NT2/D1 (cell line): ENCODE data around the gene DNAH1.

Experiments used
- DNase-seq: peaks from one replicate; pipeline ENCODE4 v3.0.0-alpha.2; 2011; ENCODE audit warnings: low read depth, low spot score
- H3K27me3 ChIP-seq: 2 replicates; pipeline ENCODE4 v1.6.0; 2011; ENCODE audit warnings: mild to moderate bottlenecking; ENCODE audit not compliant: insufficient read length, insufficient read depth
- H3K36me3 ChIP-seq: 2 replicates; pipeline ENCODE4 v1.6.1; 2011; ENCODE audit warnings: mild to moderate bottlenecking, low read length, mixed read lengths; ENCODE audit not compliant: insufficient read depth, insufficient read length
- H3K4me1 ChIP-seq: 2 replicates; pipeline ENCODE4 v1.5.1; 2011; ENCODE audit not compliant: insufficient read depth, insufficient read length
- H3K4me3 ChIP-seq: 2 replicates; pipeline ENCODE4 v1.5.1; 2011; ENCODE audit warnings: low read depth; ENCODE audit not compliant: insufficient read length
- H3K9ac ChIP-seq: 2 replicates; pipeline ENCODE4 v1.6.0; 2011; ENCODE audit warnings: low read depth; ENCODE audit not compliant: insufficient read length
- H3K9me3 ChIP-seq: 2 replicates; pipeline ENCODE4 v1.5.1; 2011; ENCODE audit warnings: mild to moderate bottlenecking, low read length; ENCODE audit not compliant: insufficient read depth
- SUZ12 ChIP-seq: IDR thresholded peaks from 2 replicates; pipeline ENCODE4 v1.6.1; 2011; ENCODE audit not compliant: insufficient read length, insufficient read depth; ENCODE audit errors: extremely low read depth
- YY1 ChIP-seq: IDR thresholded peaks from 2 replicates; pipeline ENCODE4 v1.6.1; 2011; ENCODE audit not compliant: insufficient read length, insufficient read depth
- ZNF274 ChIP-seq: IDR thresholded peaks from 2 replicates; pipeline ENCODE4 v1.6.1; 2011; ENCODE audit warnings: mild to moderate bottlenecking, low read depth, low read length

Gene DNAH1

DNA sequence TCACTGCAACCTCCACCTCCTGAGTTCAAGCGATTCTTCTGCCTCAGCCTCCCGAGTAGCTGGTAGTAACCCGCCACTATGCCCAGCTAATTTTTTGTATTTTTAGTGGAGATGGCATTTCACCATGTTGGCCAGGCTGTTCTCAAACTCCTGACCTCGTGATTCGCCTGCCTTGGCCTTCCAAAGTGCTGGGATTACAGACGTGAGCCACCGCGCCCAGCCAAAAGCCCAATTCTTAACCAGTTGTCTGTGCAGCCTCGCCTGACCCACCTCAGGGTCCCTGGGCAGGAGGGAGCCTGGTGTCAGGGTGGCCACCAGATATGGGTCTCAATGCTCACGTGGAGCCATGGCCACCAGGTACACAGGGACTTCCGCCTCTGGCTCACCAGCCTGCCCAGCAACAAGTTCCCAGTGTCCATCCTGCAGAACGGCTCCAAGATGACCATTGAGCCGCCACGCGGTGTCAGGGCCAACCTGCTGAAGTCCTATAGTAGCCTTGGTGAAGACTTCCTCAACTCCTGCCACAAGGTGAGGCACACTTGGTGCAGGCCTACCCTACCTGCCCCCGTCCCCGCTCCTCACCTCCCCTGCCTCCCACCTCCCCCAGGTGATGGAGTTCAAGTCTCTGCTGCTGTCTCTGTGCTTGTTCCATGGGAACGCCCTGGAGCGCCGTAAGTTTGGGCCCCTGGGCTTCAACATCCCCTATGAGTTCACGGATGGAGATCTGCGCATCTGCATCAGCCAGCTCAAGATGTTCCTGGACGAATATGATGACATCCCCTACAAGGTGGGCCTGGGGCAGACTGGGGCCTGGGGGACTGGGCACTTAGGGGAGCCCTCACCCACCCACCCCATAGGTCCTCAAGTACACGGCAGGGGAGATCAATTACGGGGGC, 80.1 kb downstream of the DNAH1 start:
- Histone ChIP-seq H3K36me3 (peaks cover 29% of the 10 kb centered on the region), H3K9ac (no peak overlapping the region)

DNA sequence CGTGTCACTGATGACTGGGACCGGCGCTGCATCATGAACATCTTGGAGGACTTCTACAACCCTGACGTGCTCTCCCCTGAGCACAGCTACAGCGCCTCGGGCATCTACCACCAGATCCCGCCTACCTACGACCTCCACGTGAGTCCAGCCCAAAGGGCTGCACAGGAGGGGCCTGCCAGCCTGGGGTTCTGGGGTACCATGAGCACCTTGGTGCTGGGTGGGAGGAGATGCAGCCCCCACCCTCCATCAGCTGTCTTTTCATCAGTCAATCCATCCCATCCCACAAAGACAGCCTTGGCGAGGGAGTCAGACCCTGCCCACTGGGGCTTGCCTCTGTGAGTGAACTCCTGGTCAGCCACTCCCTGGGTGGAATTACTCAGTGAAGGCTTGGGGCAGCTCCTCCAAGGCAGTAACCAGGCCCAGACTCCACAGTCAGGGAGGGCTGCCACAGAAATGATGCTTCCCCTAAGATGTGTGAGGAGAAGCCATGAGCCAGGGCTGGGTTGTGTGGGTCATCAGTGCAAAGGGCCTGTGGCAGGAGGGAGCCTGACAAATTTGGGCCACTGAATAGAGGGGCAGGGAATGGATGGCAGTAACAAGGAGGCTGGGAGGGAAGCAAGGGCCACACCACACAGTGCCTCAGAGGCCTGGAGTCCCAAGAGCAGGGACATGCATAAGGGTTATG, 80.9 kb downstream of the DNAH1 start:
- TF ChIP-seq ZNF274 (no peak), SUZ12 (no peak), YY1 (no peak)
- no peaks in the 10 kb centered on the region for H3K27me3 ChIP-seq
- H3K4me1 ChIP-seq = no peaks in the 10 kb centered on the region
- DNase-seq = no peak
- peaks cover 35% of the 10 kb centered on the region for H3K36me3 ChIP-seq
- H3K4me3 ChIP-seq = no peak overlapping the region
- H3K9me3 ChIP-seq = no peaks in the 10 kb centered on the region
- H3K9ac ChIP-seq = no peak overlapping the region

More for the DNA sequence above, 80.1 kb downstream of the DNAH1 start:
- DNase-seq = no peak
- Histone ChIP-seq H3K4me3 (no peak overlapping the region), H3K4me1 (no peaks in the 10 kb centered on the region), H3K9me3 (no peaks in the 10 kb centered on the region), H3K27me3 (no peaks in the 10 kb centered on the region)
- TF ChIP-seq YY1 (no peak), SUZ12 (no peak), ZNF274 (no peak)

DNA sequence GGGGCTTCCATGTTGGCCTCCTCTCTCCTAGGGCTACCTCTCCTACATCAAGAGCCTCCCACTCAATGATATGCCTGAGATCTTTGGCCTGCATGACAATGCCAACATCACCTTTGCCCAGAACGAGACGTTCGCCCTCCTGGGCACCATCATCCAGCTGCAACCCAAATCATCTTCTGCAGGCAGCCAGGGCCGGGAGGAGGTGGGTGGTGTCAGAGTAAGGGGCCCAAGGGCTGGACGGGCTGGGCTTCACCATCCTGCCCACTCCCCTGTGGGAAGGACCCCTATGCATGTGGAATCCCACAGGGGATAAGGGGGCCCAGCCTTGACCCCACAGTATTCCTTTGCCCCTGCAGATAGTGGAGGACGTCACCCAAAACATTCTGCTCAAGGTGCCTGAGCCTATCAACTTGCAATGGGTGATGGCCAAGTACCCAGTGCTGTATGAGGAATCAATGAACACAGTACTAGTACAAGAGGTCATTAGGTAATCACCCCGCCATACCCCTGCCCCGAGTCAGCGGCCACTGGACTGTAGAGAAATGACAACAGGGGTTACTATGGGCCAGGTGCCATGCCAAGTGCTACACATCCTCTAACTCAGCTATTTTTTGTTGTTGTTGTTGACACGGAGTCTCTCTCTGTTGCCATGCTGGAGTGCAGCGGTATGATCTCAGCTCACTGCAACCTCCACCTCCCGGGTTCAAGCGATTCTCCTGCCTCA, 81.7 kb downstream of the DNAH1 start:
- H3K4me3 ChIP-seq = no peak overlapping the region
- no peak overlapping the region for H3K9ac ChIP-seq
- no peaks in the 10 kb centered on the region for H3K27me3 ChIP-seq
- no peak for DNase-seq
- TF ChIP-seq YY1 = no peak
- TF ChIP-seq ZNF274 = no peak
- no peak for TF ChIP-seq SUZ12
- H3K4me1 ChIP-seq = no peaks in the 10 kb centered on the region
- no peaks in the 10 kb centered on the region for H3K9me3 ChIP-seq
- peaks cover 43% of the 10 kb centered on the region for H3K36me3 ChIP-seq

DNA sequence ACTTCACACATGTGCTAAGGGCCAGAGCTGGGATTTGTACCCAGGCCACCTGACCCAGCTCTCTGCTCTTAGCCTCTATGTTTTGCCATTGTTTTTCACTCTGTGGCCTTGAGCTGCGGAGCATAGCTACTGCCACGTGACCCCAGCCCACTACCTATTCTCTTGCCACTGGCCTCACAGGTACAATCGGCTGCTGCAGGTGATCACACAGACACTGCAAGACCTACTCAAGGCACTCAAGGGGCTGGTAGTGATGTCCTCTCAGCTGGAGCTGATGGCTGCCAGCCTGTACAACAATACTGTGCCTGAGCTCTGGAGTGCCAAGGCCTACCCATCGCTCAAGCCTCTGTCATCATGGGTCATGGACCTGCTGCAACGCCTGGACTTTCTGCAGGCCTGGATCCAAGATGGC, 82.6 kb downstream of the DNAH1 start:
- Histone ChIP-seq H3K4me3 (no peak overlapping the region), H3K36me3 (peaks cover 49% of the 10 kb centered on the region), H3K9ac (no peak overlapping the region), H3K4me1 (no peaks in the 10 kb centered on the region), H3K9me3 (no peaks in the 10 kb centered on the region), H3K27me3 (no peaks in the 10 kb centered on the region)
- TF ChIP-seq SUZ12 (no peak), YY1 (no peak), ZNF274 (no peak)
- no peak for DNase-seq

DNA sequence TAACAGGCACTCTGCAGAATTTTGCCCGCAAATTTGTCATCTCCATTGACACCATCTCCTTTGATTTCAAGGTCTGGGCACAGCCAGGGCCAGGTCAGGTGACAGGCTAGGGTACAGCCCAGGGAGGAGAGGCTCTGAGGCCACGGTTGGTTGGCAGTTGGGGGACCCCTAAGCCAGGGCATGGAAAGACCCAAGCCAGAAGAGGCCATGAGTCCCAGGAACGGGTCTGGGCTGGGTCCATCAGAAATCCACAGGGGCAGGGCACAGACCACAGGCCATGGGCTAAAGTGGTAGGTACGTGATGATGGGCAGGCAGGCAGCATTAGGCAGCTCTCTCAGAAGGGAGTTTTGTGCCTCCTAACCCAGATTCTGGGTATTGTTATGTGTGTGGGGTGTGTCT, 83.0 kb downstream of the DNAH1 start:
- peaks cover 53% of the 10 kb centered on the region for H3K36me3 ChIP-seq
- H3K4me1 ChIP-seq = no peaks in the 10 kb centered on the region
- TF ChIP-seq SUZ12 (no peak), YY1 (no peak), ZNF274 (no peak)
- no peak overlapping the region for H3K9ac ChIP-seq
- no peaks in the 10 kb centered on the region for H3K9me3 ChIP-seq
- no peaks in the 10 kb centered on the region for H3K27me3 ChIP-seq
- DNase-seq = no peak
- no peak overlapping the region for H3K4me3 ChIP-seq

DNA sequence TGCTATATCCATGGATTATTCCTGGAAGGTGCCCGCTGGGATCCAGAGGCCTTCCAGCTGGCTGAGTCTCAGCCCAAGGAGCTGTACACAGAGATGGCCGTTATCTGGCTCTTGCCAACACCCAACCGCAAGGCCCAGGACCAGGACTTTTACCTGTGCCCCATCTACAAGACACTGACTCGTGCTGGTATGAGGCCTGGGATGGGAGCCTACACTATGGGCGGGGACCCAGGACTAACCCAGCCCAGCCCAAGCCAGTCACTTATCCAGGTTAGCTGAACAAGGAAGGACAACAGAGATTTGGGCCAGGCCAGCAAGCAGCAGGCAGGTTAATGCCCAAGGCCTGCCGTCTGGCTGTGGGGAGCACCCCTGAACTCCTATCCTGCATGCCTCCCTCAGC, 83.5 kb downstream of the DNAH1 start:
- no peaks in the 10 kb centered on the region for H3K9me3 ChIP-seq
- DNase-seq = no peak
- H3K4me3 ChIP-seq = no peak overlapping the region
- H3K27me3 ChIP-seq = no peaks in the 10 kb centered on the region
- H3K4me1 ChIP-seq = no peaks in the 10 kb centered on the region
- peaks cover 58% of the 10 kb centered on the region for H3K36me3 ChIP-seq
- no peak overlapping the region for H3K9ac ChIP-seq
- TF ChIP-seq ZNF274 (no peak), SUZ12 (no peak), YY1 (no peak)

DNA sequence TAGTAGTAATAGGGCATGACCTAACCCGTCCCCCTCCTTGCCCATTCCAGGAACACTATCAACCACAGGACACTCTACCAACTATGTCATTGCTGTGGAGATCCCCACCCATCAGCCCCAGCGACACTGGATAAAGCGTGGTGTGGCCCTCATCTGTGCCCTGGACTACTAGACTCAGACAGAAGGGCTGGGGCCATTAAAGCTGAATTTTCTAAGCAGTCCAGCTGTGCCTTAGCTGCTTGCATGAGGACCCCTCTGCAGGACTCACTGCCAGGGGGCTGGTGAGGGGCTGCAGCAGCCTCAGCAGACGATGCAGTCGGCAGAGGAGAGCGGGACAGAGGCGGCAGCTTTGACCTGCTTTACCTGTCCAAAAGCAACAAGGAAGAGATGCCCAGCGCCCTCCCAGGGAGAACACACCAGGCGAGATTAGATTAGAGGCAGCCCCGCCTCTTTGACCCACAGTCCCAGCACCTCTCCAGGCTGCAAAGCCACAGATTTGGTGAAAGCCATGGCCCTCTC, 84.2 kb downstream of the DNAH1 start:
- H3K9me3 ChIP-seq = no peaks in the 10 kb centered on the region
- H3K4me1 ChIP-seq = no peaks in the 10 kb centered on the region
- no peak overlapping the region for H3K4me3 ChIP-seq
- TF ChIP-seq ZNF274 = no peak
- TF ChIP-seq YY1 = no peak
- TF ChIP-seq SUZ12 = no peak
- DNase-seq = no peak
- no peaks in the 10 kb centered on the region for H3K27me3 ChIP-seq
- H3K9ac ChIP-seq = no peak overlapping the region
- peaks cover 65% of the 10 kb centered on the region for H3K36me3 ChIP-seq
